Measurements from ENCODE around the gene SORCS2.

Gene SORCS2

DNA sequence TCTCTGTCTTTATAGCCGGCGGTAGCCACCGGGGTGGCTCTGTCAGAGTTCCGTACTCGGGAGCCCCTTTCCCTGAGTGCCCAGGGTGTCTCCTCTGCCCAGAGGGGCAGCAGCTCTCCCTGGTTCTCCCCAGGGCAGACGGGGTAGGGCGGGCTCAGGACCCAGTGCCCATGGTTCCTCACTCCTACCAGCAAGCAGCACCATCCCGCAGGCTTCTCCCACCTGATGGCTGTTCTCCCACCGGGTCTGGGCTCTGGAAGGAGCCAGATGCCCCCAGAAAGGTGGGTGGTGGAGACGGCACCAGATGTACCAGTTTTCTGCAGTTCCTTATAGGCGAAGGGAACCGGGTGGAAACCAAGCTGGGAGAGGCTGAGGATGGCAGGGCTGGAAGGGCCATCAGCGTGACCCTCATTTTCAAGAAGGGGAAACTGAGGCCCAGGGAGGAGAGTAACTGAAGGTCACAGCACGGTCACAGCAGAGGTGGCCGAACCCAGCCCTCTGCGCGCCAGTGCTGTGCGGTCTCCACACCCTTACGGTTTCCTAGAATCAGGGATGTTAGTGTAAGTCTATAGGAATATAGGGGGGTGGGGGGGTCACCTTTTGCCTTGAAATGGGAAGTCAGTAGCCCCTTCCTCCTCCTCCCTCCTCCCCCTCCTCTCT is 548.7 kb downstream of the SORCS2 start:
- no peak for DNase-seq
- H3K36me3 ChIP-seq = no peaks in the 10 kb centered on the region
- TF ChIP-seq, protein P1, sequence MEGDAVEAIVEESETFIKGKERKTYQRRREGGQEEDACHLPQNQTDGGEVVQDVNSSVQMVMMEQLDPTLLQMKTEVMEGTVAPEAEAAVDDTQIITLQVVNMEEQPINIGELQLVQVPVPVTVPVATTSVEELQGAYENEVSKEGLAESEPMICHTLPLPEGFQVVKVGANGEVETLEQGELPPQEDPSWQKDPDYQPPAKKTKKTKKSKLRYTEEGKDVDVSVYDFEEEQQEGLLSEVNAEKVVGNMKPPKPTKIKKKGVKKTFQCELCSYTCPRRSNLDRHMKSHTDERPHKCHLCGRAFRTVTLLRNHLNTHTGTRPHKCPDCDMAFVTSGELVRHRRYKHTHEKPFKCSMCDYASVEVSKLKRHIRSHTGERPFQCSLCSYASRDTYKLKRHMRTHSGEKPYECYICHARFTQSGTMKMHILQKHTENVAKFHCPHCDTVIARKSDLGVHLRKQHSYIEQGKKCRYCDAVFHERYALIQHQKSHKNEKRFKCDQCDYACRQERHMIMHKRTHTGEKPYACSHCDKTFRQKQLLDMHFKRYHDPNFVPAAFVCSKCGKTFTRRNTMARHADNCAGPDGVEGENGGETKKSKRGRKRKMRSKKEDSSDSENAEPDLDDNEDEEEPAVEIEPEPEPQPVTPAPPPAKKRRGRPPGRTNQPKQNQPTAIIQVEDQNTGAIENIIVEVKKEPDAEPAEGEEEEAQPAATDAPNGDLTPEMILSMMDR (IDR thresholded peaks at IDR 0.05; ENCODE audit: low read depth, low read length) = no peak
- H3K27me3 ChIP-seq = no peaks in the 10 kb centered on the region
- H3K9me3 ChIP-seq = no peaks in the 10 kb centered on the region
- H3K4me1 ChIP-seq = no peaks in the 10 kb centered on the region
- H3K4me3 ChIP-seq (ENCODE audit: low read depth, low read length) = no peak overlapping the region

DNA sequence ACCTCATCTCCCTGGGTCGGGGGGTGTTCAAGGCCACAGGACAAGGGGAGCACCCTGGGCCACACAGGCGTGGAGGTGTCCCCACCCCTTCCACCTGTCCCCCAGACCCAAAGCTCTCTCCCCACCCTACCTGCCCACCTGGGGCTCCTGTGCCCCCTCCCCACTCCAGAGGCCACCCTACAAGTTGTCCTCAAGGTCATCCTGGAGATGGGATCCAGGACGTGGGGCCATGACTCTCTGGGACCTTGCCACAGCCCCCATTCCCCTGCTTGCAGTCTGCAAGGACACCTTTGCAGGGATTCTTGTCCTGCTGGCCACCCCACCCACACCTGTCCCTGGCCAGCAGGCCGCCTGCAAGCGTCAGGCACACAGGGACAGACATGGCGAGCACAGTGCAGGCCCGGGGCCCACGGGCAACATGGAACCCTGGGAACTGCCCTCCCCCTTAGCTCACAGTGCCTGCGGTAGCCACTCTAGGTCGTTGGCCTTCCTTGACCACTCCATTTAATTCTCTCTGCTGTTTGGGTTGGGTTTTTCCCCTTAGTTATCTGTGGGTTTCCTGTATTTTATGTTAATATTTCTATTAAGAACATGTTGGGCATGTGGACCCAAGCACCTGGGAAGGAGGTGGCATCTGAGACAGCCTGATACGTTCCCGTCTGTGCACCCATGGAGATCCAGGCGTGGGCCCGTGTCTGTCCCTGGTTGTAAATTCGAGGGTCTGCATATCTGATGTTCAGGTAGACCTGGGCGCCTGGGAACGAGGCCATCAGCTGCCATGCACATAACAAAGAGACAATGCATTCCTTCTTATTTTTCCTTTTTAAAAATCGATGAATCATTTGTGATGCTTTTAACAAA is 549.8 kb downstream of the SORCS2 start:
- H3K9me3 ChIP-seq = no peaks in the 10 kb centered on the region
- no peak for DNase-seq
- no peaks in the 10 kb centered on the region for H3K4me1 ChIP-seq
- H3K4me3 ChIP-seq (ENCODE audit: low read depth, low read length) = no peak overlapping the region
- H3K36me3 ChIP-seq = no peaks in the 10 kb centered on the region
- H3K27me3 ChIP-seq = no peaks in the 10 kb centered on the region
- TF ChIP-seq, protein P1 (IDR thresholded peaks at IDR 0.05; ENCODE audit: low read depth, low read length) = no peak

DNA sequence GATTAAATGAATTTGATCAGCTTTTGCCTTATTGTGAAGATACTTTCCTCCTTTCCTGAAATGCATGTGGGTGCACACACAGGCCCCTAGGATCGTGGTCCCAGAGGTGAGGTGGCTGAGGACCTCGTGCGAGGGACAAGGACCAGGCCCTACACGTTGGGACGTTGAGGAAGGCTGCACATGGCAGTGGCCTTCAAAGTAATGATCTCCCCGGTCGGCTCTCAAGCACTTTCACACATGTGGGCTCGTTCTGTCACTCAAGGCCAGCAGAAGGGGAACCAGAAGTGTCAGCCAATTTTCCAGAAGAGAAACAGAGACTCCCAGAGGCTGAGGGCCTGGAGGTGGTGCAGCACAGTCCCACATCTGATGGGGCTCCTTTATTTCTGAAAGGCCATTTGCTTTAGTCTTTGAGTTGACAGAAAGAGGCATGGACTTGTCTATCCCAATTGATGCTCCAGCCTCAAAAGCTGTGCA is 550.5 kb downstream of the SORCS2 start:
- TF ChIP-seq, protein P1 (IDR thresholded peaks at IDR 0.05; ENCODE audit: low read depth, low read length) = no peak
- no peaks in the 10 kb centered on the region for H3K27me3 ChIP-seq
- DNase-seq = no peak
- H3K4me3 ChIP-seq (ENCODE audit: low read depth, low read length) = no peak overlapping the region
- H3K36me3 ChIP-seq = no peaks in the 10 kb centered on the region
- H3K4me1 ChIP-seq = no peaks in the 10 kb centered on the region
- no peaks in the 10 kb centered on the region for H3K9me3 ChIP-seq

DNA sequence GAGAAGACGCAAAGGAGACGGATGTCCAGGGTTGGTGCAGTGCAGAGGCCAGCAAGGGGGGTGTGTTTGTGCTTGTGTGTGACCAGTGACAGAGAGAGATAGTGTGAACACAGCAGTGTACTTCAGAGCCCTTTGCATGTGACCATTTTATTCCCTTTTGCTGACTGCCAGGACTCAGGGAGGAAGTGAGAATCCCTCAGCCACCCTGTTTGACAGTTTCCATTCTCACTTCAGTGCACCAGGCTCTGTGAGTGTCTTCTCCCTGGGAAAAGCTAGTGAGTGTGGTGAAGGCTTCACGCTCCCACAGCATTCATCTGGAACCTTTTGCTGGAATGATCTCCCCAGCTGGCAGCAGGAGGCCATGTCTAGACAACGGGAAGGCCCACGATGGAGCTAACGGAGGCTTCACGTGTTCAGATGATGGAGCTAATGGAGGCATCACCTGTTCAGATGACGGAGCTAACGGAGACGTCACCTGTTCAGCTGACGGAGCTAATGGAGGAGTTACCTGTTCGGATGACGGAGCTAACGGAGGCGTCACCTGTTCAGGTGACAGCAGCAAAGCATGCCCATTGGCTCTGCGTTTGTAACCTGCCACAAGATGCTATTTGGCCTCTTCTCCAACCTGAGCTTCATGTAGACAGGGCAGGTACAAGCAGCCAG is 551.9 kb downstream of the SORCS2 start:
- Histone ChIP-seq H3K36me3 (no peaks in the 10 kb centered on the region), H3K4me1 (no peaks in the 10 kb centered on the region), H3K4me3 (ENCODE audit: low read depth, low read length) (no peak overlapping the region), H3K27me3 (no peaks in the 10 kb centered on the region), H3K9me3 (no peaks in the 10 kb centered on the region)
- TF ChIP-seq, protein P1 (IDR thresholded peaks at IDR 0.05; ENCODE audit: low read depth, low read length) = no peak
- DNase-seq = no peak

DNA sequence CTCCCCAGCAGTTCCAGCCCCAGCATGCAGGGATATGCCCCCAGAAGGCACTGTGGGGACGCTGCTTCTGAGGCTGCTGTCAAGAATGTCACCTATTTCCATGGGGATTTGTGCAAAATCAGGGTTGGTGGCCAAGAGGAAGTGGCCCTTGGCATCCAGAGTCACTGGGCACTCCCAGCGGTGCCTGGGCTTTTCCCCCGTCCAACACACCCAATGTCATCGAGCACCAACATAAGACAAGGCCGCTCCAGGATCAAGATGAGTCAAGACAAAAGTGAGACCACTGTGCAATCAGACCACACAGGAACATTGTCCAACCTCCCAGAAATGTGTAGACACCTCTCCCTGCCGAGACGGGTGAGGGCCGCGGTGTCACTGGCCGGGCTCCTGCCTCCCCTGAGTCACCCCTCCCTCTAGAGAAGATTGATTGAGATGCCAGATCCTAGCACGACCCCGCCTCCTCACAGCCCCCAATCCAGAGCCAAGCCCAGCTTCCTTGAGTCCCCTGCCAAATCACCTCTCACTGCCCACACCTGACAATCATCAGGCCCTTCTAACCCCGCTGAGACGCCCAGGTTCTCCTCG is 553.1 kb downstream of the SORCS2 start:
- Histone ChIP-seq H3K27me3 (no peaks in the 10 kb centered on the region), H3K4me3 (ENCODE audit: low read depth, low read length) (no peak overlapping the region), H3K4me1 (no peaks in the 10 kb centered on the region), H3K36me3 (no peaks in the 10 kb centered on the region), H3K9me3 (no peaks in the 10 kb centered on the region)
- TF ChIP-seq, protein P1 (IDR thresholded peaks at IDR 0.05; ENCODE audit: low read depth, low read length) = no peak
- DNase-seq = no peak

Data from BE2C (cell line).